GM04503 (cell line): ENCODE results near the gene DERA.

Source experiments
- DNase-seq: peaks from one replicate; pipeline ENCODE4 v3.0.0-alpha.2; 2012; ENCODE audit warnings: low read depth

Gene DERA

GRCh38 chr12:16076557-16076956 lies 165.4 kb downstream of the DERA start:
- DNase-seq: no peak

DNA sequence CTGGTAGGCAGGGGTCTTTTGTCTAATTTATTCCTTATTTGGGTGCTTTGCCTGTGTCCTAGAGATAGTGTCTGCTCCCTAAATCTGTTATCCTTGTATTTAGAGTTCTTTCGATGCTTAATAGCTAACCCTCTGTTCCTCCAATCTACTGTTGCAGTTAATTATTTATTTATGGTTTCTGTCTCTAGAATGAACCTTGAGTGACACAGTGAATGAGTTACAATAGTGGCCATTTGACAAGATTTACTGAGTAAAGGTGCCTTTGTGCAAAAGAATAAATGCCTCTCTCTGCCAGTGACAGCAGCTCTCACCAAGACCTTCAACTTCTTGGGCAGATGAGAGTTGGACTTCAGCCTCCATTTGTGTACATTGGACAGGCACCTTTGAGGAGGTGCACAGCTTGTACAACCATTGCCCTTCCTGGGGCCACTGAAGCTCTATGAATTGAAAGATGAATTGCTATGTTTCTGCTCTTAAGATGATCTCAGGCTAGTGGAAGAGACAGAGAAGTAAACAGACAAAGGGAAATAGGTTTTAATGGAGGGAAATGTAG lies 165.9 kb downstream of the DERA start:
- DNase-seq: no peak

GRCh38 chr12:16086462-16086861 lies 175.3 kb downstream of the DERA start:
- no peak for DNase-seq

DNA sequence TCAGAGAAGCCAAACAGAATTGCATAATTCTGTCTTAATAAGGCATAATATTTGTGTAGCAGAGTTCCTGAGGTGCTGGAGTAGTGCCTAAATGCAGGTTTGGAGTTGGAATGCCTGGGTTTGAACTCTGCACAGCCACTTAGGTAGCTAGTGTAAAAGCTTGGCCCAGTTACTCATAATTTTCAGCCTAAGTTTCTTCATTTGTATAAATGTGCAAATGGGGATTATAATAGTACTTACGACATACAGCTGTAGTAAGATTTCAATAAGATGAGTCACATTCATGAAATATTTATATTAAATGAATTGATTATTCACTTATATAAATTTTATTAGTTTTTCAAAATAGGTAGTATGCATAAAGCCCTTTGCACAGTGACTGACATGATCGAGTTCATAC lies 175.8 kb downstream of the DERA start:
- no peak for DNase-seq
